RWPE2 (cell line): ENCODE results near the gene LCE2A.

Experiments used
- ATAC-seq: fragments of 200-7000 bp; cut with Tn5 transposase; 3 replicates; pipeline ENCODE4 v1.9.1; 2021; ENCODE audit warnings: low read depth
- DNase-seq: peaks from one replicate; pipeline ENCODE4 v3.0.0-alpha.2; 2020; ENCODE audit warnings: low spot score
- H3K27ac ChIP-seq: fragments of 450-650 bp; 2 replicates; pipeline ENCODE4 v1.5.1; 2017; ENCODE audit warnings: mild to moderate bottlenecking; ENCODE audit not compliant: poor library complexity, severe bottlenecking
- H3K27me3 ChIP-seq: fragments of 250-450 bp; sonication (Bioruptor Pico); 2 replicates; pipeline ENCODE4 v1.5.1; 2021; ENCODE audit warnings: mild to moderate bottlenecking, moderate library complexity; ENCODE audit not compliant: insufficient read depth, poor library complexity, severe bottlenecking
- H3K36me3 ChIP-seq: fragments of 250-450 bp; sonication (Bioruptor Pico); 2 replicates; pipeline ENCODE4 v1.5.1; 2020; ENCODE audit warnings: low read depth, mild to moderate bottlenecking, moderate library complexity
- H3K4me1 ChIP-seq: fragments of 250-450 bp; sonication (Bioruptor Pico); 2 replicates; pipeline ENCODE4 v1.5.1; 2021; ENCODE audit warnings: mild to moderate bottlenecking, moderate library complexity; ENCODE audit not compliant: insufficient read depth, poor library complexity, severe bottlenecking
- H3K4me3 ChIP-seq: fragments of 250-450 bp; sonication (Bioruptor Pico); 2 replicates; pipeline ENCODE4 v1.5.1; 2021; ENCODE audit warnings: mild to moderate bottlenecking, moderate library complexity; ENCODE audit not compliant: severe bottlenecking
- H3K9me3 ChIP-seq: fragments of 250-450 bp; sonication (Bioruptor Pico); 2 replicates; pipeline ENCODE4 v1.5.1; 2021; ENCODE audit warnings: mild to moderate bottlenecking, moderate library complexity; ENCODE audit not compliant: severe bottlenecking
- CTCF ChIP-seq: fragments of 450-650 bp; IDR thresholded peaks from one replicate; pipeline ENCODE4 v1.5.1; 2017; ENCODE audit warnings: mild to moderate bottlenecking, moderate library complexity; ENCODE audit not compliant: poor library complexity, severe bottlenecking

LCE2A gene

GRCh38 chr1:152697701-152698600, at the start of gene LCE2A:
TSS of gene LCE2A (plus strand) at chr1:152698345. CDS start at chr1:152698902, 557 bp downstream.
- no peak within 1 kb of the TSS for H3K27ac ChIP-seq
- no peaks in the 10 kb centered on the region for H3K36me3 ChIP-seq
- DNase-seq (no peak), ATAC-seq (no peak)
- no peak within 1 kb of the TSS for H3K4me3 ChIP-seq
- no peaks in the 10 kb centered on the region for H3K4me1 ChIP-seq
- TF ChIP-seq CTCF = no peak
- no peaks in the 10 kb centered on the region for H3K9me3 ChIP-seq
- no peaks in the 10 kb centered on the region for H3K27me3 ChIP-seq

- no peak overlapping the region for H3K27ac ChIP-seq
- no peak for DNase-seq
- no peaks in the 10 kb centered on the region for H3K9me3 ChIP-seq
- H3K27me3 ChIP-seq = no peaks in the 10 kb centered on the region
- H3K4me1 ChIP-seq = no peaks in the 10 kb centered on the region
- no peak overlapping the region for H3K4me3 ChIP-seq
- TF ChIP-seq CTCF = peak; percentile 90
- H3K36me3 ChIP-seq = no peaks in the 10 kb centered on the region
- peak; percentile 68 for ATAC-seq
These were observed 44.0 kb upstream of the LCE2A start for GRCh38 chr1:152654110-152654509.

GRCh38 chr1:152656459-152656858, 41.7 kb upstream of the LCE2A start:
- no peaks in the 10 kb centered on the region for H3K4me1 ChIP-seq
- no peak overlapping the region for H3K27ac ChIP-seq
- H3K9me3 ChIP-seq = no peaks in the 10 kb centered on the region
- DNase-seq (no peak), ATAC-seq (no peak)
- no peak overlapping the region for H3K4me3 ChIP-seq
- TF ChIP-seq CTCF = no peak
- no peaks in the 10 kb centered on the region for H3K36me3 ChIP-seq
- H3K27me3 ChIP-seq = no peaks in the 10 kb centered on the region

- no peaks in the 10 kb centered on the region for H3K9me3 ChIP-seq
- H3K36me3 ChIP-seq = no peaks in the 10 kb centered on the region
- H3K4me1 ChIP-seq = no peaks in the 10 kb centered on the region
- no peak for DNase-seq
- H3K4me3 ChIP-seq = no peak overlapping the region
- H3K27ac ChIP-seq = no peak overlapping the region
- no peak for TF ChIP-seq CTCF
- no peaks in the 10 kb centered on the region for H3K27me3 ChIP-seq
- no peak for ATAC-seq
These were observed 40.5 kb upstream of the LCE2A start for GRCh38 chr1:152657677-152658076.

- no peak for ATAC-seq
- H3K9me3 ChIP-seq = no peaks in the 10 kb centered on the region
These were observed 39.5 kb upstream of the LCE2A start for GRCh38 chr1:152658649-152659048.

More at GRCh38 chr1:152658649-152659048, 39.5 kb upstream of the LCE2A start:
- TF ChIP-seq CTCF = no peak
- Histone ChIP-seq H3K27me3 (no peaks in the 10 kb centered on the region), H3K4me3 (no peak overlapping the region), H3K4me1 (no peaks in the 10 kb centered on the region), H3K36me3 (no peaks in the 10 kb centered on the region), H3K27ac (no peak overlapping the region)
- no peak for DNase-seq
